Panc1 (cell line): ENCODE results near the gene FNBP1L.

Source experiments
- REST ChIP-seq, 2 experiments: IDR thresholded peaks; 2 replicates each; pipeline ENCODE4 v1.6.1; 2011 to 2012; ENCODE audit warnings: low read depth in 2 of 2, control low read depth in 1 of 2, low read length in 1 of 2, mild to moderate bottlenecking in 1 of 2, moderate library complexity in 1 of 2; ENCODE audit not compliant: insufficient read depth in 1 of 2
- SIN3A ChIP-seq: IDR thresholded peaks from 2 replicates; pipeline ENCODE4 v1.6.1; 2012; ENCODE audit warnings: low read depth, mild to moderate bottlenecking, low read length, moderate library complexity, borderline replicate concordance; ENCODE audit not compliant: insufficient read depth
- TCF7L2 ChIP-seq: IDR thresholded peaks from 2 replicates; pipeline ENCODE4 v1.6.1; 2011; ENCODE audit warnings: mild to moderate bottlenecking, low read depth, low read length, inconsistent platforms
- TF ChIP-seq, protein P1 (sequence below): fragments of 450-650 bp; IDR thresholded peaks from 2 replicates; pipeline ENCODE4 v1.5.1; 2017; ENCODE audit warnings: mild to moderate bottlenecking

GRCh38 chr1:93426181-93426580 lies 21.7 kb upstream of the FNBP1L start:
- TF ChIP-seq, protein P1, sequence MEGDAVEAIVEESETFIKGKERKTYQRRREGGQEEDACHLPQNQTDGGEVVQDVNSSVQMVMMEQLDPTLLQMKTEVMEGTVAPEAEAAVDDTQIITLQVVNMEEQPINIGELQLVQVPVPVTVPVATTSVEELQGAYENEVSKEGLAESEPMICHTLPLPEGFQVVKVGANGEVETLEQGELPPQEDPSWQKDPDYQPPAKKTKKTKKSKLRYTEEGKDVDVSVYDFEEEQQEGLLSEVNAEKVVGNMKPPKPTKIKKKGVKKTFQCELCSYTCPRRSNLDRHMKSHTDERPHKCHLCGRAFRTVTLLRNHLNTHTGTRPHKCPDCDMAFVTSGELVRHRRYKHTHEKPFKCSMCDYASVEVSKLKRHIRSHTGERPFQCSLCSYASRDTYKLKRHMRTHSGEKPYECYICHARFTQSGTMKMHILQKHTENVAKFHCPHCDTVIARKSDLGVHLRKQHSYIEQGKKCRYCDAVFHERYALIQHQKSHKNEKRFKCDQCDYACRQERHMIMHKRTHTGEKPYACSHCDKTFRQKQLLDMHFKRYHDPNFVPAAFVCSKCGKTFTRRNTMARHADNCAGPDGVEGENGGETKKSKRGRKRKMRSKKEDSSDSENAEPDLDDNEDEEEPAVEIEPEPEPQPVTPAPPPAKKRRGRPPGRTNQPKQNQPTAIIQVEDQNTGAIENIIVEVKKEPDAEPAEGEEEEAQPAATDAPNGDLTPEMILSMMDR, result no peak
- TF ChIP-seq REST (IDR thresholded peaks at IDR 0.05; ENCODE audit: insufficient read depth in 1 of 2, low read depth in 2 of 2, low read length in 1 of 2) (no peak), TCF7L2 (no peak), SIN3A (no peak)
